Stimulated activated naive CD8-positive, alpha-beta T cell treated with anti-CD3 and anti-CD28 coated beads, Interleukin-15, Interleukin-2, amounts not matched to agents 100 ng/mL and 50 ng/mL, for 24 hours (primary cell): ENCODE results near the gene TRIM37.
"Not testable (repeated sequence)": the region's sequence is repeated elsewhere in the genome, so short reads cannot be mapped to it uniquely, and the experiment has no call there.

Source experiments
- H3K27ac Mint-ChIP-seq: one replicate; pipeline ENCODE4 v1.8.0; 2021; ENCODE audit warnings: mild to moderate bottlenecking, mixed read lengths
- H3K27me3 Mint-ChIP-seq: one replicate; pipeline ENCODE4 v1.8.0; 2021; ENCODE audit warnings: mixed read lengths
- H3K36me3 Mint-ChIP-seq: one replicate; pipeline ENCODE4 v1.8.0; 2021; ENCODE audit warnings: low read depth, mixed read lengths
- H3K4me1 Mint-ChIP-seq: one replicate; pipeline ENCODE4 v1.8.0; 2021; ENCODE audit warnings: low read depth, mixed read lengths
- H3K4me3 Mint-ChIP-seq: one replicate; pipeline ENCODE4 v1.8.0; 2021; ENCODE audit warnings: mild to moderate bottlenecking, mixed read lengths
- H3K9me3 Mint-ChIP-seq: one replicate; pipeline ENCODE4 v1.8.0; 2021; ENCODE audit warnings: mixed read lengths

Gene TRIM37

GRCh38 chr17:59106463-59107305 is at the start of gene TRIM37:
TSS of gene TRIM37 (minus strand) at chr17:59106880. CDS start at chr17:59106461, 419 bp downstream.
- peaks cover 54% of the 10 kb centered on the region for H3K4me1 Mint-ChIP-seq
- H3K36me3 Mint-ChIP-seq, result peaks cover 37% of the 10 kb centered on the region
- H3K27me3 Mint-ChIP-seq, result no peaks in the 10 kb centered on the region
- no peaks in the 10 kb centered on the region for H3K9me3 Mint-ChIP-seq
- H3K27ac Mint-ChIP-seq, result peak within 1 kb of the TSS; percentile 87
- H3K4me3 Mint-ChIP-seq, result peak within 1 kb of the TSS; percentile 94

GRCh38 chr17:59155439-59156177 is 48.9 kb upstream of the TRIM37 start, which contains the start of gene PRR11:
TSS of gene PRR11 (plus strand) at chr17:59155746. CDS start at chr17:59169753, 14,007 bp downstream.
- Mint-ChIP-seq H3K27me3 (no peaks in the 10 kb centered on the region), H3K9me3 (no peaks in the 10 kb centered on the region), H3K27ac (no peak within 1 kb of the TSS), H3K36me3 (peaks cover 17% of the 10 kb centered on the region), H3K4me1 (peaks cover 34% of the 10 kb centered on the region), H3K4me3 (no peak within 1 kb of the TSS)

DNA sequence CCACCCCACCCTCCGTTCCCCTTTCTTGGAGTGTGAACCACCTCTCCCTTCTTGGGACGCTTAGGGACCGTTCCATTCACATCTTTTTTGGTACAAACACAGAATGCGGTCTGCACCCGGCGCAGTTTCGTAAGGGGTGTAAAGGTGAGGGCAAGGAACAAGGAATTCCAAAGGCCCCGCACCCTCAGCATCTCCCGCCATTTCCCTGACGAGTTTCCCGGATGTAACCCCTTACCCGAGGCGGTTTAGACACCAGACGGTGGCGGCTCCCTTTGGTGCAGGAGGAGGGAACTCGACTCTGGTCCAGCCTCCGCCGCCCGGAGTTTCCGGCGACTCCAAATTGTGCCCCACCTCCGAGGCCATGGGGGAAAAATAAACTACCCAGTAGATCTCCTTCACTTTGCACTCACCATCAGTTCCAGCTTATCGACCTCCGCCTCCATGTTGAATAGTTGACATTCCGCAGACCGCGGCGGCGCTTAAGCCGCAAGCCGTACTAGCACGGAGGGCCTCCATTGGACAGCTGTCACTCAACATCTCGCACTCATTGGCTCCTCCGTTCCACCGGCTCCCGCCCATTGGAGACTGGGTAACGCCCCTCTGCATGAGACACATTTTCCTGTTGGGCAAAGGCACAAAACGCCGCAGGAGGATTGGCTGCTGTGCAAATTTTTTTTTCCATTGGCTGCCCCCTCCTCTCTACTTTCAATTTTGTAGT is 48.2 kb upstream of the TRIM37 start, which contains the start of gene SKA2:
Gene SKA2, minus strand, starts transcription at position 466 of the 718 bp plus-strand sequence. Its CDS starts 23 bp downstream, at position 443.
- Mint-ChIP-seq H3K4me1 (peaks cover 37% of the 10 kb centered on the region), H3K36me3 (peaks cover 17% of the 10 kb centered on the region), H3K9me3 (no peaks in the 10 kb centered on the region), H3K27me3 (no peaks in the 10 kb centered on the region), H3K4me3 (no peak within 1 kb of the TSS), H3K27ac (no peak within 1 kb of the TSS)

GRCh38 chr17:59154292-59154720 is 47.6 kb upstream of the TRIM37 start:
- no peaks in the 10 kb centered on the region for H3K27me3 Mint-ChIP-seq
- H3K9me3 Mint-ChIP-seq, result no peaks in the 10 kb centered on the region
- H3K36me3 Mint-ChIP-seq, result peaks cover 17% of the 10 kb centered on the region
- peaks cover 41% of the 10 kb centered on the region for H3K4me1 Mint-ChIP-seq
- H3K4me3 Mint-ChIP-seq, result no peak overlapping the region
- no peak overlapping the region for H3K27ac Mint-ChIP-seq

- peaks cover 42% of the 10 kb centered on the region for H3K4me1 Mint-ChIP-seq
- H3K36me3 Mint-ChIP-seq, result peaks cover 17% of the 10 kb centered on the region
- no peaks in the 10 kb centered on the region for H3K9me3 Mint-ChIP-seq
- no peak overlapping the region for H3K27ac Mint-ChIP-seq
- H3K4me3 Mint-ChIP-seq, result no peak overlapping the region
- no peaks in the 10 kb centered on the region for H3K27me3 Mint-ChIP-seq
Observed at GRCh38 chr17:59152925-59153324, 46.2 kb upstream of the TRIM37 start.

DNA sequence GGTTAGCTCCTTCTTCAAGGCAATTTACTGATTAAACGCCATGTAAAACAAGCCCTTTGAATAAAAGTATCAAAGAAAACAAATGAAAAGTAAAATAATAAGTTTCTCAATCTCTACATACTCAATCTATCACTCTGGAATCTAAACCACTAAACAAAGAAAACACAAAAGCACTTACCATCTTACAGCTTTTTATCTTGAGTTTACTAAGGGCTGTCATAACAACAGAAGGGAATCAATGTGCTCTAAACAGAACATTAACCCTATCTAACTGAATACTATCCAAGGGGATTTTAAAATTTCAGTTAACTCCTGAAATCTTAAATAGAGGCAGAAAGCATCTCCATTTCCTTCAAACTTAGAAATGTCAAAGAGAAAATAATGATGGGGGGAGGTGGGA is 44.9 kb upstream of the TRIM37 start:
- peaks cover 17% of the 10 kb centered on the region for H3K36me3 Mint-ChIP-seq
- no peak overlapping the region for H3K4me3 Mint-ChIP-seq
- no peak overlapping the region for H3K27ac Mint-ChIP-seq
- H3K4me1 Mint-ChIP-seq, result peaks cover 39% of the 10 kb centered on the region
- no peaks in the 10 kb centered on the region for H3K9me3 Mint-ChIP-seq
- no peaks in the 10 kb centered on the region for H3K27me3 Mint-ChIP-seq

GRCh38 chr17:59151006-59151405 is 44.3 kb upstream of the TRIM37 start:
- H3K4me3 Mint-ChIP-seq, result no peak overlapping the region
- no peaks in the 10 kb centered on the region for H3K9me3 Mint-ChIP-seq
- no peaks in the 10 kb centered on the region for H3K27me3 Mint-ChIP-seq
- H3K4me1 Mint-ChIP-seq, result peaks cover 39% of the 10 kb centered on the region
- no peak overlapping the region for H3K27ac Mint-ChIP-seq
- H3K36me3 Mint-ChIP-seq, result peaks cover 17% of the 10 kb centered on the region

DNA sequence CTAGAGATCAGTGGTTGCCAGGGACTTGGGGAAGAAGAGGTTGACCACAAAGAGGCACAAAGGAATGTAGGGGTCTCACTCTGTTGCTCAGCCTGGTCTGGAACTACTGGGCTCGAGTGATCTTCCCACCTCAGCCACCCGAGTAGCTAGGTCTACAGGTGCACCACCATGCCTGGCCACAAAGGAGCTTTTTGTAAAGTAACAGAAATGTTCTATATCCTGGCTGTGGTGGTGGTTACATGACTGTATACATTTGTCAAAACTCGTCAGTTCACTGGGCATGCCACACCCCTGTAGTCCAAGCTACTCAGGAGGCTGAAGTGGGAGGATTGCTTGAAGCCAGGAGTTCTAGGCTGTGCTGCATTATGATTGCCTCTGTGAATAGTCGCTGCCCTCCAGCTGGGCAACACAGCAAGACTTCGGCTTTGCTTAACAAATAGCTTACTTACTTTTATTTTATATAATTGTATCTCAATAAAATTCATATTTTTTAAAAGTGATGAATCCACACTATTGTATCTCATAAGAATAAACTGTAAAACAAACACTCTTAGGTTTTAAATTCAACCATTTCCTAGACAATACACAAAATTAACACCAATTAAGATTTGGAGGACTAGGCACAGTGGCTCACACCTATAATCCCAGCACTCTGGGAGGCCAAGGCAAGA is 43.3 kb upstream of the TRIM37 start:
- no peak overlapping the region for H3K27ac Mint-ChIP-seq

DNA sequence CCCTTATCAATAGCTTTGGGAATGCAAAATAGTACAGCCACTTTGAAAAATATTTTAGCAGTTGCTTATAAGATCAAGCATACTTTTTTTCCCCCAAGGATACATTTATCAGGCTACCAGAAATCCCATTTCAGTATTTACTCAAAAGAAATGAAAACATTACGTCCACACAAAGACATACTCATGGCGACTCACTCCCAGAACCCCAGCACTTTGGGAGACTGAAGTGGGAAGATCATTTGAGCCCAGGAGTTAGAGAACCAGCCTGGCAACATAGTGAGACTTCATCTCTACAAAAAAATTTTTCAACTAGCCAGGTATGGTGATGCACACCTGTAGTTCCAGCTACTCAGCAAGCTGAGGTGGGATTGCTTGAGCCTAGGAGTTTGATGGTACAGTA is 42.4 kb upstream of the TRIM37 start:
- Mint-ChIP-seq H3K27ac (no peak overlapping the region), H3K36me3 (peaks cover 30% of the 10 kb centered on the region), H3K4me1 (peaks cover 39% of the 10 kb centered on the region), H3K27me3 (no peaks in the 10 kb centered on the region), H3K4me3 (no peak overlapping the region), H3K9me3 (no peaks in the 10 kb centered on the region)

More for the DNA sequence above, 43.3 kb upstream of the TRIM37 start:
- no peaks in the 10 kb centered on the region for H3K9me3 Mint-ChIP-seq
- H3K36me3 Mint-ChIP-seq, result peaks cover 24% of the 10 kb centered on the region
- H3K4me1 Mint-ChIP-seq, result peaks cover 43% of the 10 kb centered on the region
- H3K4me3 Mint-ChIP-seq, result no peak overlapping the region
- no peaks in the 10 kb centered on the region for H3K27me3 Mint-ChIP-seq

GRCh38 chr17:59145571-59146096 is 39.0 kb upstream of the TRIM37 start:
- Mint-ChIP-seq H3K4me1 (peaks cover 16% of the 10 kb centered on the region), H3K9me3 (no peaks in the 10 kb centered on the region), H3K36me3 (peaks cover 17% of the 10 kb centered on the region), H3K27ac (no peak overlapping the region), H3K27me3 (no peaks in the 10 kb centered on the region), H3K4me3 (no peak overlapping the region)

- peaks cover 4% of the 10 kb centered on the region for H3K4me1 Mint-ChIP-seq
- no peak overlapping the region for H3K27ac Mint-ChIP-seq
- H3K9me3 Mint-ChIP-seq, result no peaks in the 10 kb centered on the region
- no peaks in the 10 kb centered on the region for H3K27me3 Mint-ChIP-seq
- peaks cover 21% of the 10 kb centered on the region for H3K36me3 Mint-ChIP-seq
- H3K4me3 Mint-ChIP-seq, result no peak overlapping the region
Observed at GRCh38 chr17:59141860-59142259, 35.2 kb upstream of the TRIM37 start.

DNA sequence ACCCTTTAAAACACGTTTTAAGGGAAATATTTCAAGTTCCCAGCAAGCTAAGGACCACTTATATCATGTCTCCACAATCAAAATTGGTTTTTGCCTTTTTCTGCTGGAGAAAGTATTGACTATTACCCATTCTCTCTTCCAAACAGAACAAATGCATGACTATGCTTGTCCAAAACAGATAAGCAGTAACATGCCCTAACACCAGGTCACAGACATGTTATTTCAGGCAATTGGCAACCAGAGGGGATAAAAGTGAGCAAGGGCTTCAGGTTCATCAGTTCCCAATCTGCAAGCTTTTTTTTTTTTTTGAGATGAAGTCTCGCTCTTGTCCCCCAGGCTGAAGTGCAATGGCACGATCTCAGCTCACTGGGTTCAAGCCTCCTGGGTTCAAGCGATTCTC is 33.3 kb upstream of the TRIM37 start:
- Mint-ChIP-seq H3K27me3 (no peaks in the 10 kb centered on the region), H3K9me3 (no peaks in the 10 kb centered on the region), H3K27ac (no peak overlapping the region), H3K4me1 (no peaks in the 10 kb centered on the region), H3K36me3 (peaks cover 14% of the 10 kb centered on the region), H3K4me3 (no peak overlapping the region)

DNA sequence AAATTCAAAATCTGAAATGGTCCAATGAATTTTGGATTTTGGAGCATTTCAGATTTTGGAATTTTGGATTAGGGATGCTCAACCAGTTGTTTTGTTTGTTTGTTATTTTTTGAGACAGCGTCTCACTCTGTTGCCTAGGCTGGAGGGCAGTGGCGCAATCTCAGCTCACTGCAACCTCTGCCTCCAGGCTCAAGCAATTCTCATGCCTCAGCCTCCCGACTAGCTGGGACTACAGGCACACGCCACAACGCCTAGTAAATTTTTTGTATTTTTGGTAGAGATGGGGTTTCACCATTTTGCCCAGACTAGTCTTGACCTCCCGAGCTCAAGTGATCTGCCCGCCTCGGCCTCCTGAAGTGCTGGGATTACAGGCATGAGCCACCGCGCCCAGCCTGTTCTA is 31.7 kb upstream of the TRIM37 start:
- not testable (repeated sequence) for H3K4me1 Mint-ChIP-seq, H3K27me3 Mint-ChIP-seq

GRCh38 chr17:59131131-59131530 is 24.5 kb upstream of the TRIM37 start:
- H3K27me3 Mint-ChIP-seq, result no peaks in the 10 kb centered on the region

More for the DNA sequence above, 31.7 kb upstream of the TRIM37 start:
- H3K4me3 Mint-ChIP-seq, H3K9me3 Mint-ChIP-seq, H3K27ac Mint-ChIP-seq, H3K36me3 Mint-ChIP-seq: not testable (repeated sequence)

More at GRCh38 chr17:59131131-59131530, 24.5 kb upstream of the TRIM37 start:
- Mint-ChIP-seq H3K9me3 (no peaks in the 10 kb centered on the region), H3K36me3 (peaks cover 19% of the 10 kb centered on the region), H3K4me1 (no peaks in the 10 kb centered on the region), H3K27ac (no peak overlapping the region), H3K4me3 (no peak overlapping the region)
